ENCODE results near the gene IGSF22. TPM values are rescaled to one million over a fixed set of nuclear protein-coding genes. Genes with fewer than 3 reads are reported as not detected.
A peak's percentile ranks its signal among the peaks of the same experiment; 100 is the strongest.

IGSF22 gene
- total RNA-seq, 1 donor from 2014 or later, result 0.06 TPM

DNA sequence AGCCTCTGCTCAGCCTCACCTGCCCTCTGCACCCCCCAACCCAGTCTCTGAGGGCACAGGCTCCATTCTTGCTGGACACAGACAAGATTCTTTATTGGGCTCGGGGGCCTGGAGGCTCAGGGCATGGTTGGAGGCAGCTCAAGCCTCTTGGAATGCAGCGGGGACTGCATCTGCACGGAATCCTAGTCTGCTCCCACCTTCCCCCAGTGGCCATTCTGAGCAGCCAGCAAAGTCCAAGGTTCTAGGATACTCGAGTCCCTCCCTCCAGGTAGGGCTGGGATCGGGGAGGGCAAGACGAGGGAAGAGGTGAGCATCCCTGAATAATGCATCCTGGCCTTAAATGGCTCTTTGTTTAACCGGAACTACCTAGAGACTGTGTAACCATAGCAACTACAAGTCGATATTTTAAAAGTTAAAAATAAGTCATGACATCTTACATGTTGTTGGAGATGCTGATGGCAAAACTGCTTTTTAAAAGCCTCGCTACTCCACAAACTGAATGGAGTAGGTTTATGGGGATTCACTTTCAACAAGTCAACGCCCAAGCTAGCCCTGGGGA lies 10.7 kb upstream of the IGSF22 start:
- no peak for DNase-seq (ENCODE audit: low read depth)
- H3K4me3 ChIP-seq (ENCODE audit: low read depth, low read length), result no peak overlapping the region
- TF ChIP-seq, protein P1, sequence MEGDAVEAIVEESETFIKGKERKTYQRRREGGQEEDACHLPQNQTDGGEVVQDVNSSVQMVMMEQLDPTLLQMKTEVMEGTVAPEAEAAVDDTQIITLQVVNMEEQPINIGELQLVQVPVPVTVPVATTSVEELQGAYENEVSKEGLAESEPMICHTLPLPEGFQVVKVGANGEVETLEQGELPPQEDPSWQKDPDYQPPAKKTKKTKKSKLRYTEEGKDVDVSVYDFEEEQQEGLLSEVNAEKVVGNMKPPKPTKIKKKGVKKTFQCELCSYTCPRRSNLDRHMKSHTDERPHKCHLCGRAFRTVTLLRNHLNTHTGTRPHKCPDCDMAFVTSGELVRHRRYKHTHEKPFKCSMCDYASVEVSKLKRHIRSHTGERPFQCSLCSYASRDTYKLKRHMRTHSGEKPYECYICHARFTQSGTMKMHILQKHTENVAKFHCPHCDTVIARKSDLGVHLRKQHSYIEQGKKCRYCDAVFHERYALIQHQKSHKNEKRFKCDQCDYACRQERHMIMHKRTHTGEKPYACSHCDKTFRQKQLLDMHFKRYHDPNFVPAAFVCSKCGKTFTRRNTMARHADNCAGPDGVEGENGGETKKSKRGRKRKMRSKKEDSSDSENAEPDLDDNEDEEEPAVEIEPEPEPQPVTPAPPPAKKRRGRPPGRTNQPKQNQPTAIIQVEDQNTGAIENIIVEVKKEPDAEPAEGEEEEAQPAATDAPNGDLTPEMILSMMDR (conservative IDR thresholded peaks at IDR 0.05; ENCODE audit: low read depth, low read length), result peak; percentile 7

DNA sequence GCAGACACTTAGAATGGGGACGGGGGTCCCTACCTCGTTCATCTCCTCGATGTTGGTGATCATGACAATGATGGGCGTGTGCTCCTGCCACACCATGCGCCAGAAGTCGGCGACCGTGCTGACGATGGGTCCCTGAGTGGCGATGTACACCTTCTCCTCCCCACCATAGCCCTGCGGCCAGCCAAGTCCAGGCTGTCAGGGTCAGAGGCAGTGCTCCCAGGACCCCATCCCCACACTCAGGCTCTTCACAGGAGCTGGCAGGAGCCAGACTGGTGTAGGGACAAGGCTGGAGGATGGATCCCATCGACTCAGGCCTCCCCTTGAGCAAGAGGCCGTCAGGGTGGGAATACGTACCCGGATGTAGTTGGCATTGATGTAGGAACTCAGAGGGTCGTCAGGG lies 7.2 kb upstream of the IGSF22 start:
- no peak overlapping the region for H3K4me3 ChIP-seq (ENCODE audit: low read depth, low read length)
- TF ChIP-seq, protein P1 (conservative IDR thresholded peaks at IDR 0.05; ENCODE audit: low read depth, low read length), result no peak

DNA sequence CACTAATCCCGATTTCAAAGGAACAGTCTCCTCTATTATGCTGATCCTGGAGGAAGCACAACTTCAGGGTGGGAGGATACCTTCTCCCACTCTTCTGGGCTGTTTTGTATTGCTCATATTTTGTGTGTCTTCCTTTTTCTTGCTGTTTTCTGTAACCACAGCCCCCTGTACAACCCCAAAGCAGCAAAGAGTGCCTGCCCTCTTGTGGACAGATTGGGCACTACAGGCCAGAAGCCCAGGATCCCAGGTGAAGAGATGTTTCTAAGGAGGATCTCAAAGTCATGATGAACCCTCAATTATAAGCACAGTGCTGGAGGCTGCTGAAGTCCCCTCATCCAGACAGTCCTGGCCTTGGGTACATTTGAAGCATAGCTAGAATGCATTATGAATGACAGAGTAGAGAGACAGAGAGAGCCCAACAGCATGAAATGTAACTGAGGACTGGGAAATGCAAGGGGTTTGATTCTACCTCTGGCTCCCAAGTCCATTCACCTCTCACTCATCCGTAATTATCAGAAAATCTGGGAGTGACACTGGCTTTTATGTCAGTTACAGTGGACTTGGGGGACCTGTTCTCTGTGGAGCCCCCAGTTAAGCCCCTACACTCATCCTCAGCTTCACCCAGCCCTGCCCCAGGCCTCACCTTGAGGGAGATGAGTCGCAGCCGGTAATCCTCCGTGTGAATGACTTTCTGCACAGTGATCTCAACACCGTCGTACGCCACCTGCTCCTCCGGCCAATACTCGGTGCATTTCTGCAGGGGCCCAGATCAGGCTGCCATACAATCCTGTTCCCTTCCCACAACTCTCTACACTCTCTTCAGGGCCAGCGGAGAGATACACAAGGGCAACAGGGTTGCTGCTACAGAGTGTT lies 6.2 kb upstream of the IGSF22 start:
- TF ChIP-seq, protein P1 (conservative IDR thresholded peaks at IDR 0.05; ENCODE audit: low read depth, low read length), result peak; percentile 99
- DNase-seq (ENCODE audit: low read depth), result no peak
- no peak overlapping the region for H3K4me3 ChIP-seq (ENCODE audit: low read depth, low read length)

More for the DNA sequence above, 7.2 kb upstream of the IGSF22 start:
- no peak for DNase-seq (ENCODE audit: low read depth)

DNA sequence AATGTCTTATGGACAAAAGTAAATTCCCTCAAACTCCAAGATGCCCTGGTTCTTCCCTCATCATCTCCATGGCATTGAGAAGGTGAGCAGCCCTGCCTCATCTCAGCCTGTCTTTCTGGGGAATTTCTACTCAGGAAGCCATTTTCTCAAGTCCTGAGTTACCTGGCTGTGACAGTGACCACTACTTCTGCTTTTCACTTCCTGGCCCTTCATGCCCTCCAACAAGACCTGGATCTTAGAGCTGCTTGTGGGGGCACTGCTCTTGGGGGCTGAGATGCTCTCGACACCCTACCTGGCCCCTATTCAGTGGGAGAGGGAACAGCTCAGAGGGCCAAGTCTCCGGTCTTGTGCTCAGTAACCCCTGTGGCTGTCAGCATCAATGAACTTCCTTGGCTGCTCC lies 5.5 kb upstream of the IGSF22 start:
- no peak for DNase-seq (ENCODE audit: low read depth)
- TF ChIP-seq, protein P1 (conservative IDR thresholded peaks at IDR 0.05; ENCODE audit: low read depth, low read length), result no peak
- no peak overlapping the region for H3K4me3 ChIP-seq (ENCODE audit: low read depth, low read length)

DNA sequence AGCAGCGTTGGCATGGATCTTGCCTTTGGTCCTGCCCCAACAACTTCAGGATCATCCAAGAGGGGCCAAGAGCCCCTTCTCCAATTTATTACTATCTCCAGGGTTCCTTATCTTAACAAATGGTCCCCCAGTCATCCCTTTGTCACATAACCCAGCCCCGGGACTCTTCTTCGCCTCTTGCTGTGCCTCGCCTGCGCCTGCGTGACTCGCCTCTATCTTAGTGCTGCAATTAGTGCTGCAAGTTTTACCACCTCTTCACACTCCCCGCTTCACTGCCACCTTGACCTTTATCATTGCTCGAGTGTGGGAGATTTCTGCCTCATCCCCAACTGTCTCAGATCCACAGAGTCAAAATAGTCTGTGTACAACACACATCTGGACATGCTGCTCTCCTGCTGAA lies 4.0 kb upstream of the IGSF22 start:
- TF ChIP-seq, protein P1 (conservative IDR thresholded peaks at IDR 0.05; ENCODE audit: low read depth, low read length), result no peak
- DNase-seq (ENCODE audit: low read depth), result no peak
- no peak overlapping the region for H3K4me3 ChIP-seq (ENCODE audit: low read depth, low read length)

DNA sequence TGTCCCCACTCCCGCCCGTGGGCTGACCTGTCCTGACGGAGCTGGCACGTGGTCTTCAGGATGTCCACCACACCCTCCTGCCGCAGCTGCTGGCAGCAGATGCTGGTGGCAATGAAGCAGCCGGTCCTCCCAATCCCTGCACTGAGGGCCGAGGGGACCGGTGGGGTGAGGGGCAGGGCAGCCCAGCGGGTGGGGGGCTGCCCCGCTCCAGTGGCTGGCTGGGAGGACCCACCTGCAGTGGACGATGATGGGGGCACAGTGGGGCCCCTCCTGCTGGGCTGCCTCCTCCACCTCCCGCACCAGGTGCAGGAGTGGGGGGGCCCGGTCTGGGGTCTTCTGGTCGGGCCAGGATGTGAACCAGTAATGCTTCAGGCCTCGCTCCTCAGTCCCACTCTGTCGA lies 3.4 kb upstream of the IGSF22 start:
- H3K4me3 ChIP-seq (ENCODE audit: low read depth, low read length), result no peak overlapping the region
- TF ChIP-seq, protein P1 (conservative IDR thresholded peaks at IDR 0.05; ENCODE audit: low read depth, low read length), result no peak
- DNase-seq (ENCODE audit: low read depth), result no peak

Data from epithelial cell of proximal tubule (primary cell).